ENCODE measurements around the gene CREBL2. TPM values are rescaled to one million over a fixed set of nuclear protein-coding genes. Genes with fewer than 3 reads are reported as not detected.

Gene CREBL2
- total RNA-seq: 23.9 and 25.2 TPM in 2 replicates

DNA sequence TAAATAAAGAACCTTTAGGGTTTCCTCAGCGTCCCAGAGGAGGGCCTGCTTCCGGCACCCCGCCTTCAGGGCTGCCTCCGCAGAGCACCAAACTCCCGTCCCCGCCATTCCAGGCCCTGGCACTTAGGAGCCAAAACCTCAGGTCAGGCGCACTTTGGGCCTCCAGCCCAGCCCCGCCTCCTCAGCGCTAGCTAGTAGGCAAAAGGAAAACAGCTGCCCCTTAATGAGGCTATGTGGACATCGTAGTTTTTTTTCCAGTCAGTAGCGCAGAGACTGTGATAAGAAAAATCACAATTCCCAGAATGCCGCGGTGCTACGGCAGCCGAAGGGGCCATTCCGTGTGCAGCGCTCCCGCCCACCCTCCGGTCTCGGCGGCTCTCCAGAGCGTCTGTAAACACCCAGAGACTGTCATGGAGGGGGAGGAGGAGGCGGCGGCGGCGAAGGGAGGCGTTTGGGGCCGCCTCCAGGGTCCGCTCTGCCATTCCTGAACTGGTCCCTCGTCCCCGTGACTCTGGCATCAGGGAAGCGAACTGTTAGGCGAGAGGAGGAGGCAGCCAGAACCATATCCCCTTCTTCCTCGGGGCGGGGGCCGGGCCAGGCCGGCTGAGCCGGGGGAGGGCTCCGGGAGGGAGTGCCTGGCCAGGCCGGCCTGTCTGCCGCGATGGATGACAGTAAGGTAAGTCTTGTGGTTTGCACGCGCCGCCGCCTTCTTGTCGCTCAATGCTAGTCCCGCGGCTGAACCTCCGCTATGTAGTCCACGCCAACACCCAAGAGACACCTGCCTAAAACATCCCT is at the start of gene CREBL2:
Gene CREBL2 (plus strand): TSS at position 365 of the 795 bp plus-strand sequence. CDS start 297 bp downstream, at position 662.

GRCh38 chr12:12562585-12563261 is 49.0 kb upstream of the CREBL2 start, which contains the start of gene DUSP16:
TSS of gene DUSP16 (minus strand) at chr12:12562863. CDS start at chr12:12521098, 41,765 bp downstream.

Other genes starting within 250 kb of the CREBL2 start
- 2.5 and 4.0 TPM in 2 replicates for gene DUSP16, start 49.0 kb upstream of the CREBL2 start, total RNA-seq
- gene GPR19, start 84.3 kb downstream of the CREBL2 start, total RNA-seq: not detected in 2 replicates
- 31.8 and 58.6 TPM in 2 replicates for gene CDKN1B, start 105.5 kb downstream of the CREBL2 start, total RNA-seq
- gene APOLD1, start 173.8 kb downstream of the CREBL2 start, total RNA-seq: 0.77 and 2.0 TPM in 2 replicates
- 56.0 and 62.5 TPM in 2 replicates for gene DDX47, start 201.5 kb downstream of the CREBL2 start, total RNA-seq

All from pericardium fibroblast (primary cell).